ENCODE measurements around the gene CST6.

- TF ChIP-seq GATA2 (IDR thresholded peaks at IDR 0.05; ENCODE audit: low read depth, low read length) = no peak
- no peak for TF ChIP-seq GATA3 (IDR thresholded peaks at IDR 0.05; ENCODE audit: low read depth, low read length)
Measured at GRCh38 chr11:66042227-66042995, 30.6 kb downstream of the CST6 start.
